Left forelimb (tissue), 1 donor: ENCODE measurements around the gene PPP1R27.

ENCODE experiments used
- DNase-seq: peaks from one replicate; pipeline ENCODE4 v3.0.0-alpha.2; 2018; ENCODE audit warnings: low spot score

PPP1R27 gene

DNA sequence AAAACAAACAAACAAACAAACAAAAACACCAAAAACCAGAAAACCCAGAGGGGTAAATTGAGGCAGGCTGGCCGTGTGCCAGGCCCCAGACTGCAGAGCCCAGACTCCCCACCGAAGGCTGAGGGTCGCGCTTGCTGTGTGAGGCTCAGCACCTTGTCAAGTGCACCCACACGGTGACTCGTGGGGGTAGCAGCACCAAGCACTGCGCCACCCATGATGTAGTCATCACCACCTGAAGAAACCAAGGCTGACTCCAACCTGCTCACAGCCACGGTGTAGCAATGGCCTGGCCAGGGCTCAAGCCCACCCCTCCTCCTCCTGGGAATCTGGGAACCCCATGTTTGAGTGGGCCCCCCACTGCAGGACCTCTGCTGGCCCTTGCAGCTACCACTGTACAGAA is 13.7 kb downstream of the PPP1R27 start:
- no peak for DNase-seq

DNA sequence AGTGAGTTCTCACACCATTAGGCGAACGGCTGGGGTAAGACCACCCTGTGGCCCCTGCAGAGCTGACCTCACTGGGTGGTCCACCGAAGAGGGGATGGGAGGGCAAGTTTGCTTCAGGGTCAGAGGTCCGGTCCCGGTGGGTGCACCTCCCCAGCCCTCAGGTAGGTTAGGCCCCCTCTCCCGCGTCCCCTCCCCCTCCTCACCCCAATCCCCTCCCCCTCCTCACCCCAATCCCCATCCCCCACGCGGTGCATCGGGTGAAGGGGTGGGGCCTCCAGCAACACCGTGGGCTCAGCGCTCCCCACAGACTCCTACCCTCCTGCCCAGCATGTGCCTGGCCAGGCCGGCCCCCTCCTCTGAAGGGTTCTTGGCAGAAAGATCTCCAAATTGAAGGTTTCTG is 15.1 kb downstream of the PPP1R27 start:
- no peak for DNase-seq

DNA sequence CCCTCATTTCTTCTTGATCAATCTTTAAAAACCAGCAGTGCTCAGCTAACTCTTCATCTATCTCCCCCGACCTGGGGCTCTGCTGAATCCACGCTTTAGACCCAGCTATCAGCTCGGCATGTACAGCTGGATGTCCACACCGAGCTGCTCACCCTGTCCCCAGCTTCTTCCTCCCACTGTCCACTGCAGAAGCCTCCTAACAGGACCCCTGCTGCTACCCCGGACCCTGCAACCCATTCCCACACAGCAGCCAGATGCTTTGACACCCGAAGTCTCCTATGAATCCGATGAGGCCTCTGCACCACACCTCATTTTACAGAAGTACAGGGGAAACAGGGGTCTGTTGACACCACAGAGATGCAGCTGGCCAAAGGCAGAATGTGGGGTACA is 17.1 kb downstream of the PPP1R27 start:
- DNase-seq = no peak

DNA sequence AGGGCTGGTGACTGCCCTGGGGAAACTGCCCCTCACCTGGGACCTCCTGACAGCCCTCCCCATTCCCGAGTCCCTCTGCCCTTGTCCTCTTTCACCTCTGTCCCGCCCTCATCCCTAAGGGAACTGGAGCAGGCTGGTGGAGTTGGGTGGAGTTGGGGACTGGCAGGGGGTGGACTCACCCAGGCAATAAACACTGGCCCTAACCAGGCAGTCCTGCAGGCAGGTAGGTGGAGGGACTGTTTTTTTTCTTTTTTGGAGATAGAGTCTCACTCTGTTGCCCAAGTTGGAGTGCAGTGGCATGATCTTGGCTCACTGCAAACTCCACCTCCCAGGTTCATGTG is 19.2 kb downstream of the PPP1R27 start:
- DNase-seq = no peak

DNA sequence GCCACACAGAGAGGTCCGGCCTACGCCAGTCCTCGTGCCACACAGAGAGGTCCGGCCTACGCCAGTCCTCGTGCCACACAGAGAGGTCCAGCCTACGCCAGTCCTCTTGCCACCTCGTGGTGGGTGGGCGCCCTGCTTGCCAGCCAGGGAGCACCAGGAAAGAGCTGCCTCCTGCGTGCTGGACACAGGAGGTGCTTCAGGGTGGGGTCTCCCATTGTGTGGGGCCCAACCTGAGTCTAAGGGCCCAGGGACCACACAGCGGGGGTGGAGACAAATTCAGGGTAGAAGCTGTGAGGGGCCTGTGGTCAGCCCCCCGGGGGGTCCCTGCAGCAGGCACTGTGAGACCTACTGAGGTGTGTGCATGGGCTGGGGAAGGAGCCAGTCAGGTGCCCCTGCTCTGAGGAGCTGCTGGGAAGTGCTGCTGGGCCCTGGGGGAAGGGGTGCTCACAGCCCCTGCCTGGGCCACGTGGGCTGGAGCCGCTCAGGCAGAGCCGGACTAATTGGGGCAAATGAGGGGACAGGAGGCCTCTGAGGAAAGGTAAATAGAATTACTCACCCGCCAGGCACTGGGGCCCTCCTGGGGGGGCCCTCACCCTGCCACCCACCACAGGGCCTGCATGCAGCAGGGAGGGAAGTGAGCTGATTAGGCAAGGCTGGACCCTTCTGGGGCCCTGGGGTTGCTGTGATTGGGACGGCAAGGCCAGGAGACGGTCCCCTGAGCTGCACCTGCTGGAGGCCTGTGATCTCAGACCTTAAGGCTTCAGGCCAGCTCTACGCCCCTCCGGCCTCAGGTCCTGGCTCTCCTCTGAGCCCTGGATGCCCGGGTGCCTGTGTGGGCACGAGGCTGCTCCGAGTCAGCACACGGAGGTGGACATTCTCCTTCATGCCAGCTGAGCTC is 19.9 kb downstream of the PPP1R27 start:
- no peak for DNase-seq

DNA sequence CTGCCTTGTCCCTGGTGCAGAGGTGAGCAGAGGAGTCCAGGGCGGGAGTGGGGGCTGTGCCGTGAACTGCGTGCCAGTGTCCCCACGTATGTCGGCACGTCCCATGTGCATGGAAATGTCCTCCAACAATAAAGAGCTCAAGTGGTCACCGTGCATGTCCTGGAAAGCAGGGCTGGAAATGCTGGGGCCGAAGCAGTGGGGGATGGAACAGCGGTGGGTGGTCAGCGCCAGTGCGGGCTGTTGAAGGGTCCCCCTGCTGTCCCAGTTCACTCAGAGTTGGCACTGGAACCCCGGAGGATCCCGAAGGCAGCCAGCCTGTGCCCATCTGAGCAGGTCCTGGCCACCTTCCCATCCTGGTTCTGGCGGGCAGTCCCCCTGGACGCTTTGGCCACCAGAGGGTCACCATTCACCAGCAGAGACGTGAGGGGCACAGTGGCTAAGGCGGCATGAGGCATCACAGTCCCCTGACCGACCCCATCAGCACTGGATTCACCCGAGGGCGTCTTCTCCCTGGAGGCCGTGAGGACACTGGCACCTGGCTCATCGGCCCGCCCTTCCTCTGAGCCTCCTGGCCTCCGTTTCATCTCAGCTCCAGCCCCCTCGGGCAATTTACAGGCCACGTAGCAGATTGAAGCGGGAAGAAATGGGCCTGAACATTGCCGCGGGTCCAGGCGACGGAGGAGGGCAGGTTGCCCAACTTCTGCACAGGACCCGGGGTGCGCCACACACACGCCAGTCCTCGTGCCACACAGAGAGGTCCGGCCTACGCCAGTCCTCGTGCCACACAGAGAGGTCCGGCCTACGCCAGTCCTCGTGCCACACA is 20.8 kb downstream of the PPP1R27 start:
- no peak for DNase-seq

DNA sequence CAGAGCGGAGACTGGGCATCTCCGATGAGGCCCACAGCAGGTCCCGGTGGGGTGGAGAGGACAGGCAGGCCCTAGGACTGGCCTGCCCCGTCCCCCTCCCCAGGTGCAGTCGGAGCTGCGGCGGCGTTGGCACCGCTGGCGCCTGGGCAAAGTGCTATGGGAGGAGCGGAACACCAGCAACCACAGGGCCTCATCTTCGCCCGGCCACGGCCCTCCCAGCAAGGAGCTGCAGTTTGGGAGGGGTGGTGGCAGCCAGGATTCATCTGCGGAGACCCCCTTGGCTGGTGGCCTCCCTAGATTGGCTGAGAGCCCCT is 21.5 kb downstream of the PPP1R27 start:
- DNase-seq = no peak

DNA sequence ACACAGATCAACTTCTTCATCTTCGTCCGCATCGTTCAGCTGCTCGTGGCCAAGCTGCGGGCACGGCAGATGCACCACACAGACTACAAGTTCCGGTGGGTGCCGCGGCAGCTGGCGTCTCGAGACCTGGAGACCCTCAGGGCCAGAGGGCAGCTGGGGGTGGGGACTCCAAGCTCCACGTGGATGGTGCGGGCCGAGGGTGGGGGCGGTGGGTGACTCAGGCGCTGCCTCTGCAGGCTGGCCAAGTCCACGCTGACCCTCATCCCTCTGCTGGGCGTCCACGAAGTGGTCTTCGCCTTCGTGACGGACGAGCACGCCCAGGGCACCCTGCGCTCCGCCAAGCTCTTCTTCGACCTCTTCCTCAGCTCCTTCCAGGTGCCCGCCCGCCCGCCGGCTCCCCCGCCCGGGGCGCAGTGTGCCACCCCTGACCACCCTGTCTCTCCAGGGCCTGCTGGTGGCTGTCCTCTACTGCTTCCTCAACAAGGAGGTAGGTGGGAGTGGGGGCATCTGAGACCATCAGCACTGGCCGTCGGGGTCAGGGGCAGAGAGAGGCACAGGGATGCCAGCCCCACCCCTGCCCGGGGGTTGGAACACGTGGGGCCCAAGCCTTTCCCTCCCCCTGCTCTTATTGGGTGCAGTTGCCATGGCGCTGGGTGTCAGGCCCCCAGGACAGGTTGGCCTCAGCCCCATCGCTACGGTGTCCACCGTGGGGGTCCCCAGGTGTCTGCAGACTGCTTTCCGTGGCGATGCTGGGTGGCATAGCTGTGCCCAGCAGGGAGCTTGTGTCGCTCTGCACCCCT is 22.1 kb downstream of the PPP1R27 start:
- DNase-seq = no peak

DNA sequence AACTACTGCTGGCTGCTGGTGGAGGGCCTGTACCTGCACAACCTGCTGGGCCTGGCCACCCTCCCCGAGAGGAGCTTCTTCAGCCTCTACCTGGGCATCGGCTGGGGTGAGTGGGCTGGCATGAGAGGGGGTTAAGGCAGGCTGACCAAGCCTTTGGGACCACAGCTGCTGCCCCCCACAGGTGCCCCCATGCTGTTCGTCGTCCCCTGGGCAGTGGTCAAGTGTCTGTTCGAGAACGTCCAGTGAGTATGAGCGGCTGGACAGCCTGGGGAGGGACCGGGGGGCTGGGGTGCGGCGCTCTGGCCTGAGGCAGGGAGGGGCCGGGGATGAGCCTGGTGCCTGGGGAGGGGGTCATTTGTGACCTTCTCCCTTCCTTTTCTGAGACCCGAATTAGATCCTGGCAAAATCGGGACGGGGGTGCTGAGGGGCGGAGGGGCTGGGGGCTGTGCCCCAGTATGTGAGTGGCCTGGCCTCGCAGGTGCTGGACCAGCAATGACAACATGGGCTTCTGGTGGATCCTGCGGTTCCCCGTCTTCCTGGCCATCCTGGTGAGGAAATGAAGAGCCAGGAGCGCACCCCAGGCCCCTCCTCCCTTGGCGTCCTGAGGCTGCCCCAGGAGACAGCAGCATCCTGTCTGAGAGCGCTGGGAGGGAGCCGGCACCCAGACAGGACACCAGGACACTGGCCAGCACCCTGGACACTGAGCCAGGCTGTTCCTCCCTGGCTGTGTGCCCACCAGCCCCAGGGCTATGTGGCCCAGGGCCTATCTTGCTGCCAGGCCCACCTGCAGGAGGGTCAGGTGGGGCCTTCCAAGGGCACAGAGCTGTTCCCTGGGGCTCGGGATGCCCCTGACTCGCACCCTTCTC is 22.9 kb downstream of the PPP1R27 start:
- no peak for DNase-seq

DNA sequence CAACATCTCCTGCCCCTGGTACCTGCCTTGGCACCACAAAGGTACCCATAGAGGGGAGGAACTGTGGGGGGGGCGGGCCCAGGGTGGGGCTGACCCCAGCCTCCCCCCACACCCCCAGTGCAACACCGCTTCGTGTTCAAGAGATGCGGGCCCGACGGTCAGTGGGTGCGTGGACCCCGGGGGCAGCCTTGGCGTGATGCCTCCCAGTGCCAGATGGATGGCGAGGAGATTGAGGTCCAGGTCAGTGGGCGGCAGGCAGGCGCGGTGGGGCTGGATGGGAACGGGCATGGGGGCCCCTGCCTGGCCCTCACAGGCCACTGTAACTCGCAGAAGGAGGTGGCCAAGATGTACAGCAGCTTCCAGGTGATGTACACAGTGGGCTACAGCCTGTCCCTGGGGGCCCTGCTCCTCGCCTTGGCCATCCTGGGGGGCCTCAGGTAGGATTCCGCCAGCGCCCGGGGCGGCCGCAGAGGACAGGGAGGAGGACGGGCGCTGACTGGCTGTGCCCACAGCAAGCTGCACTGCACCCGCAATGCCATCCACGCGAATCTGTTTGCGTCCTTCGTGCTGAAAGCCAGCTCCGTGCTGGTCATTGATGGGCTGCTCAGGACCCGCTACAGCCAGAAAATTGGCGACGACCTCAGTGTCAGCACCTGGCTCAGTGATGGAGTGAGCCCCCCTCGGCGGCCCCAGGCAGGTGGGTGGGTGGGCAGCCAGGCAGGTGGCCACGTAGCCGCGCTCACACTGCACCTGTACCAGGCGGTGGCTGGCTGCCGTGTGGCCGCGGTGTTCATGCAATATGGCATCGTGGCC is 23.8 kb downstream of the PPP1R27 start:
- DNase-seq = no peak

DNA sequence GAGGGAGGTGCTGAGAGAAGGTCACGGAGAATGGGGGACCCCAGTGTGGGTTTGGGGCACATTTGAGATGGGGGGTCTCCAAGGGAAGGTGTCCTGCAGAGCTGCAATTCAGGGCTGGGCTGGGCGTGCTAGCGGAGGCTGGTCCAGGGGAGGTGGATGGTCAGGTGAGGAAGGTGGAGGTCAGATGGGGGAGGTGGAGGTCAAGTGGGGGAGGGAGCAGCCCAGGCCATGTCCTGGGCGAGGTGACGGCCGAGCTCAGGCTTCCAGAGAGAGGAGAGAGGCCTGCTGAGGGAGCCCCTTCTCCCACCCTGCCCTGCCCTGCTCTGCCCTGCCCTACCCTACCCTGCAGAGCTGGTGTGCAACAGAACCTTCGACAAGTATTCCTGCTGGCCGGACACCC is 24.4 kb downstream of the PPP1R27 start:
- DNase-seq = no peak

DNA sequence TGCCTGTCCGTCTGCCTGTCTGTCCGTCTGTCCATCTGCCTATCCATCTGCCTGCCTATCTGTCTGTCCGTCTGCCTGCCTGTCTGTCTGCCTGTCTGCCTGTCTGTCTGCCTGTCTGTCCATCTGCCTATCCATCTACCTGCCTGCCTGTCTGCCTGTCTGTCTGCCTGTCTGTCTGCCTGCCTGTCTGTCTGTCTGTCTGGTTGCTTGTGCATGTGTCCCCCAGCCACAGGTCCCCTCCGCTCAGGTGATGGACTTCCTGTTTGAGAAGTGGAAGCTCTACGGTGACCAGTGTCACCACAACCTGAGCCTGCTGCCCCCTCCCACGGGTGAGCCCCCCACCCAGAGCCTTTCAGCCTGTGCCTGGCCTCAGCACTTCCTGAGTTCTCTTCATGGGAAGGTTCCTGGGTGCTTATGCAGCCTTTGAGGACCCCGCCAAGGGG is 25.3 kb downstream of the PPP1R27 start:
- DNase-seq = no peak

DNA sequence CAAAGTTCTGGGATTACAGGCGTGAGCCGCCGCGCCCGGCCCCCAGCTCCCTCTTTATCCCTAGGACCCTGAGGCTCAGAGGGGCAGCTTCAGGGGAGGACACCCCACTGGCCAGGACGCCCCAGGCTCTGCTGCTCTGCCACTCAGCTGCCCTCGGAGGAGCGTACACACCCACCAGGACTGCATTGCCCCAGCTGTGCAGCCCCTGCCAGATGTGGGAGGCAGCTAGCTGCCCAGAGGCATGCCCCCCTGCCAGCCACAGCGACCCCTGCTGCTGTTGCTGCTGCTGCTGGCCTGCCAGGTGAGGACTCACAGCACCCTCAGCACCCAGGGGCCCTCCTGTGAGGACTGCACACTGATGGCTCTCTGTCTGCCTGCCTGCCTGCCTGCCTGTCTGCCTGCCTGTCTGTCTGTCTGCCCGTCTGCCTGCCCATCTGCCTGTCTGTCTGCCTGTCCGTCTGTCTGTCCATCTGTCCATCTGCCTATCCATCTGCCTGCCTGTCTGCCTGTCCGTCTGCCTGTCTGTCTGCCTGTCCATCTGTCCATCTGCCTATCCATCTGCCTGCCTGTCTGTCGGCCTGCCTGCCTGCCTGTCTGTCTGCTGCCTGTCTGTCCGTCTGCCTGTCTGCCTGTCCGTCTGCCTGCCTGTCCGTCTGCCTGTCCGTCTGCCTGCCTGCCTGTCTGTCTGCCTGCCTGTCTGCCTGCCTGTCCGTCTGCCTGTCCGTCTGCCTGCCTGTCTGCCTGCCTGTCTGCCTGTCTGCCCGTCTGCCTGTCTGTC is 25.9 kb downstream of the PPP1R27 start:
- DNase-seq = no peak

DNA sequence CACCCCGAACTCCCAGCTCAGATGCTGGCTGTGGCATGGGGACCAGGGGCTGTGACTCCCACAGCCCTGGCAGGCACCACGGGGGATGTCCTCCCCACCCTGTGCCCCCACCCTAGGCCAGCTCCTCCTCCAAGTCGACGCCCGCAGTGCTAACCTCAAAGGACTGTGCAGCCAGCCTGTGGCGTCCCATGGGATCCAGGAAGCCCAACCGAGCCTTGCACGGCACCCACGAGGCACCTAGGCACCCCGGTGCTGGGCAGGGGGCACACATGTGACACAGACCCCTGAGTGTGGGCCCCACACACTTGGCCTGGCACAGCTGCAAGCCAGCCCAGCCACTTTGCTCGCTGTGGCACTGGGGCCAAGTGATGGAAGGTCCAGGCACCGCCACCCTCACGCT is 27.0 kb downstream of the PPP1R27 start:
- DNase-seq = no peak

DNA sequence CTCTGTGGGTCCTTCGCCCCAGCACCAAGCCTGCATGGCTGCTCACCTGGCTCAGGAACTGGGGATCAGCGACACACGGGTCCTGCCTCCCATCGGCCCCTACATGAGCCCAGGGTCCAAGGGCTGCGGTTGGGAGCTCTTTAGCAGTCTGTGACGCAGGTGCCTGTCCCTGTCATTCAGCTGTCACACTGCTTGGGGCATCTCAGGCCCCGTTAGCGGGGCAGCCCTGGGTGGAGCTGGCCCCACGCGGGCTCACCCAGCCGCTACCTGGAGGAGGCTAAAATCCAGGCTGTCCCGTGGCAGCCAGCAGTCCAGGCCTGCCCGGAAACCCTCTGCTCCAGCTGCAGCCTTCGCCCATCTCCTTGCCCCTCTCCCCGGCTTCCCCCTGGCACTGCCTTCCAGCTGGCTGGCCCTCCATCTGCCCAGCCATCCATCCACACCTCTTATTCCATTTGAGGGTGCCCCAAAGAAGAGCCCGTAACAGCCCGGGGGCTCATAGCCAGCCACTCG is 27.6 kb downstream of the PPP1R27 start:
- no peak for DNase-seq

DNA sequence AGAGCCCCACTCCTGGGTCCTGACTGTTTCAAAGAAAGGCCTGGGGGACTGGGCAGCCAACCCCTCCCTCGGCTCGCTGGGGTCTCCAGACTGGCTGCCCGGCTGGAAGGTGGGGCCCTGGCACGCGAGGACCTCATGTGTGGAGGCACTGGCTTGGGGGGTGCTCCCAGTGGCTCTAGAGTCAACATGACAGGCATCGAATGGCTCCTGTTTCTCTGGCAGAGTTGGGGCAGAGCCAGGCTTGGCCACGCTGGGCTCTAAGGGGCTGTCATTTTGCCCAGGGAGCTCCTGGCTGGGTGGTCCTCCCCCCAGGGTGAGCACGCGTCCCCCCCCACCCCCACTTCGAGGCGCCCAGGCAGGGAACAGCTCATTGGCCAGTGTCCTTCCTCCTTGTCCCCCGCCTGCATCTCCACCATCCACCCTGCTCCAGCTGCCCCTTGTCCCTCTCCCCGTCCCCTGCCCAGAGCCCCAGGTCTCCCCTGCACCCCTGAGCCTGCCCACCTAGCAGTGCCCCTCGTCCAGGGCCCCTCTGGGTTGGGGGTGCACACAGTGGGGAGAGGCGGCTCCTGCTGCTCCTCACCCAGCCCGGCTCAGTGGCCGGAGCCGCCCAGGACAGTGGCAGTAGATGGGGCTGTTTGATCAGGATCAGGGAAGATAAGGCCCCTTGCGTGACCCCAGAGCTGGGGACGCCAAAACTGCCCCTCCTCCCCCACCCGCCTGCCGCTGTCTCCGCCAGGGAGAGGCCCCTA is 28.2 kb downstream of the PPP1R27 start:
- no peak for DNase-seq

DNA sequence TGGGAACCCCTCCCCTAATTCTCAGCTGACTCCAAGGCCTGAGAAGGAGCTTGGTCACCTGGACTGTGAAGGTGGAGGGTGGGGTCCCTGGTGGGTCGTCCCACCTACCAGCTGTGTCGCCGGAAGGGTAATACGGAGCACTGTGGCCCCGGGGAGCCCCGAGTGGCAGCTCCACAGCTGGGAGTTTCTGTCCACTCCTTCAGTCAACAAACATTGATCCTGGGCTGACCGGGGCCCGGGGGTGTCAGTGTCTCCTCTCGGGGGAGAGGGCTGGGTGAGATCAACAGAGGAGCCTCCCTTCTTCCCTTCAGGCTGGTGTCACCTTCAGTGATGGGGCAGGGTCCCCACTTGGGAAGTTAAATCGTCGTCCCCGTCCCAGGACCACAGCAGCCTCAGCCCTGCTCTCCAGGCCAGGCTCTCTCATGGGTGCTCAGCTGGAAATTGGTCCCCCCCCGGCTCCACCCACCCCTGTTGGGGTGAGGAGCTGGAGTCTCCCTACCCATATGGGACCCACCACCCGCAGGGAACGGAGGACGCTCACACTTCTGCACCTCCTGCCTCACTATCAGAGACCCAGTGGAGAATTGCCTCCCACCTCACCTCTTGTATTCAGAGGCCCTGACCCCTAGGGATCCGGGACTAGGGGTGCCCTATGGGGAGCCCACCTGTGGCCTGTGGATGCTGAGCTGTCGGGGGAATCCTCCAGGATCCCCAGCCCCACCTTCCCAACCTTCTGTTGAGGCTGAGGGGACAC is 29.0 kb downstream of the PPP1R27 start:
- no peak for DNase-seq
